HEK293T (cell line): ENCODE data around the gene ALDH2.

Experiments
- ARNT ChIP-seq: fragments of 450-650 bp; IDR thresholded peaks from 2 replicates; pipeline ENCODE4 v1.6.1; 2017; ENCODE audit warnings: mild to moderate bottlenecking
- BHLHE40 ChIP-seq: fragments of 450-650 bp; IDR thresholded peaks from 2 replicates; pipeline ENCODE4 v1.6.1; 2016; ENCODE audit warnings: mild to moderate bottlenecking, moderate library complexity, borderline replicate concordance
- FOXK2 ChIP-seq: fragments of 450-650 bp; IDR thresholded peaks from 2 replicates; pipeline ENCODE4 v1.6.1; 2016; ENCODE audit warnings: mild to moderate bottlenecking
- FOXM1 ChIP-seq: fragments of 450-650 bp; IDR thresholded peaks from 2 replicates; pipeline ENCODE4 v1.6.1; 2017; ENCODE audit warnings: mild to moderate bottlenecking, borderline replicate concordance
- HDGF ChIP-seq: fragments of 450-650 bp; IDR thresholded peaks from 2 replicates; pipeline ENCODE4 v1.6.1; 2017; ENCODE audit warnings: antibody characterized with exemption, borderline replicate concordance
- LEF1 ChIP-seq: fragments of 450-650 bp; IDR thresholded peaks from 2 replicates; pipeline ENCODE4 v1.6.1; 2017; ENCODE audit warnings: mild to moderate bottlenecking, borderline replicate concordance
- SP1 ChIP-seq: fragments of 450-650 bp; IDR thresholded peaks from 2 replicates; pipeline ENCODE4 v1.6.1; 2017
- SUZ12 ChIP-seq: fragments of 450-650 bp; IDR thresholded peaks from 2 replicates; pipeline ENCODE4 v1.6.1; 2016; ENCODE audit warnings: mild to moderate bottlenecking
- TARDBP ChIP-seq: fragments of 450-650 bp; IDR thresholded peaks from 2 replicates; pipeline ENCODE4 v1.6.1; 2016
- TF ChIP-seq, protein P1 (sequence below): fragments of 450-650 bp; IDR thresholded peaks from 2 replicates; pipeline ENCODE4 v1.6.1; 2016

GRCh38 chr12:111756681-111757080 lies 10.1 kb upstream of the ALDH2 start:
- no peak for TF ChIP-seq BHLHE40
- no peak for TF ChIP-seq LEF1
- TF ChIP-seq HDGF: no peak
- no peak for TF ChIP-seq FOXM1
- TF ChIP-seq SP1: no peak
- TF ChIP-seq TARDBP: no peak
- no peak for TF ChIP-seq FOXK2
- TF ChIP-seq ARNT: no peak
- no peak for TF ChIP-seq SUZ12
- TF ChIP-seq, protein P1, sequence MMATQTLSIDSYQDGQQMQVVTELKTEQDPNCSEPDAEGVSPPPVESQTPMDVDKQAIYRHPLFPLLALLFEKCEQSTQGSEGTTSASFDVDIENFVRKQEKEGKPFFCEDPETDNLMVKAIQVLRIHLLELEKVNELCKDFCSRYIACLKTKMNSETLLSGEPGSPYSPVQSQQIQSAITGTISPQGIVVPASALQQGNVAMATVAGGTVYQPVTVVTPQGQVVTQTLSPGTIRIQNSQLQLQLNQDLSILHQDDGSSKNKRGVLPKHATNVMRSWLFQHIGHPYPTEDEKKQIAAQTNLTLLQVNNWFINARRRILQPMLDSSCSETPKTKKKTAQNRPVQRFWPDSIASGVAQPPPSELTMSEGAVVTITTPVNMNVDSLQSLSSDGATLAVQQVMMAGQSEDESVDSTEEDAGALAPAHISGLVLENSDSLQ: no peak
